NCI-H1105 treated with DMSO at 0.1 percent for 48 hours (cell line): Measurements from ENCODE around the gene NOL12.
"Not testable (repeated sequence)": the region's sequence is repeated elsewhere in the genome, so short reads cannot be mapped to it uniquely, and the experiment has no call there.

Experiments
- DNase-seq: peaks from one replicate; lab custom pipeline; 2025; lab: John Stamatoyannopoulos, UW

NOL12 gene, protein sequence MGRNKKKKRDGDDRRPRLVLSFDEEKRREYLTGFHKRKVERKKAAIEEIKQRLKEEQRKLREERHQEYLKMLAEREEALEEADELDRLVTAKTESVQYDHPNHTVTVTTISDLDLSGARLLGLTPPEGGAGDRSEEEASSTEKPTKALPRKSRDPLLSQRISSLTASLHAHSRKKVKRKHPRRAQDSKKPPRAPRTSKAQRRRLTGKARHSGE

GRCh38 chr22:37686002-37686982, at the start of gene NOL12:
Gene NOL12 (plus strand): TSS chr22:37686343. CDS start chr22:37686393, 50 bp downstream.
- peak; percentile 69 for DNase-seq

GRCh38 chr22:37636949-37637273, 49.2 kb upstream of the NOL12 start:
- DNase-seq: no peak

GRCh38 chr22:37638391-37639069, 47.6 kb upstream of the NOL12 start:
- no peak for DNase-seq

DNA sequence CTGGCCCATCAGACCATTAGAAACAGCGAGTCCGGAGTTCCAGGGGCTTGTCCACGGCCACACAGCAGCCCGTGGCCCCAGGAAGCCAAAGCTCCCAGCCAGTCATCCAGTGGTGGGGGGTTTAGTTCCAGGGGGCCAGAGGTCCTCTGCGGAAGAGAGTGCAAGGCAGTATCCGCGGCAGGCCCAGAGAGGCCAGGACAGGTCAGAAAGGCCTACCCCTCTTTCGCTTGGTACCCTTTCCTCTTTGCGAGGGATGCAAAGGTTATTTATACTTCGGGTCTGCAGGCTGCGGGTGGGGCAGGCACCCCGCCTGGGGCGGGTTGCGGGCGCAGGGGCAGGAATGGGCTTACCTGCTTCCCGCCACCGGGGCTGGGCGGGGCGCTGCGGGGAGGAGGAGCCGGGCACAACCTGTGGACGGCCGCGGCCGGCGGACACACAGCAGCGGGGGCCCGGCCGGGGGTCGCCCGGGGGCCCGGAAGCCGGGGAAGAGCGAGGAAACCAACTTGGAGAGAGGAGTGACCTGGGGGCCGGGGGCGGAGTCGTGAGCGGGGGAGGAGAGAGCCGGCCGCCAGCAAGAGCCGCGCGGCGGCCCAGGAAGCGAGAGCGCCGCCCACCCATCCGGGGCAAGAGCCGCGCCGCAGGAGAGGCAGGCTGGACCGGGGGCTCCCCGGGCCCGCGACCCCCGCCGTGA, 46.9 kb upstream of the NOL12 start, which contains the start of gene SH3BP1:
Gene SH3BP1 (plus strand): TSS at position 600 of the 691 bp plus-strand sequence. CDS start 119 bp downstream, outside the sequence.
- peak; percentile 18 for DNase-seq

DNA sequence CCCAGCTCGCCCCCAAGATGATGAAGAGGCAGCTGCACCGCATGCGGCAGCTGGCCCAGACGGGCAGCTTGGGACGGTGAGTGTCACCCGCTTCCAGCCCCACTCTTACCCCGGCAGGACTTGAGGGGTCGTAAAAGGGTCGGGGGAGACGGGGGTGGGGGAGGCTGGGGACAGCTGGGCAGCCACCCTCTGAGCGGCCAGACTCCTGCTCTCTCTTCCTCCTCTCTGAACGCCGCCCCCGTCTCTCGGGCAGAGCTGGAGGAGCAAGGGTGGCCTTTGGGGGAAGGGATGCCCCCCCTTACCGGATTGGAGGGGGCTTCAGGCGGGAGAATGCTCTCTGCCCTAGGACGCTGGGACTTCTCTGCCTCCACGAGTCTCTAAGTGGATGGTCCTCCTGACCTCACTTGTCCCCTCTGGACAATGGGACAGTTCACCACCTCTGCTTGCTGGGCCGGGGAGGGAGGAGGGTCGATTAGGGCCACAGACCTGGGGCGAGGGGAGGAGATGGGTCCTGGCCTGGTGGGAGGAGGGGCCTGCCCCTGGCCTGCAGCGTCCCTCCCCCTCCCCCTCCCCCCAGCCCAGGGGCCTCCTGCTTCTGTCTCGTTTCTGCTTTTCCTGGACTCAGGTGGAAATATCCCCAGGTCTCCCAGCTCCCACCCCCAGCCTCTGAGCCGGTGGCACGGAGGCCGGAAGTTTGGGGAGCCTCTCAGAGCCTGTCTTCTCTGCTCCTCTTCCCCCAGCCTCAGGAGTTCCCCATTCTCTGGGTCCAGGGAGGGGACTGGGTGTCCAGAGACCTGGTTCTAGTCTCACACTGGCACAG, 46.2 kb upstream of the NOL12 start:
- DNase-seq: no peak

DNA sequence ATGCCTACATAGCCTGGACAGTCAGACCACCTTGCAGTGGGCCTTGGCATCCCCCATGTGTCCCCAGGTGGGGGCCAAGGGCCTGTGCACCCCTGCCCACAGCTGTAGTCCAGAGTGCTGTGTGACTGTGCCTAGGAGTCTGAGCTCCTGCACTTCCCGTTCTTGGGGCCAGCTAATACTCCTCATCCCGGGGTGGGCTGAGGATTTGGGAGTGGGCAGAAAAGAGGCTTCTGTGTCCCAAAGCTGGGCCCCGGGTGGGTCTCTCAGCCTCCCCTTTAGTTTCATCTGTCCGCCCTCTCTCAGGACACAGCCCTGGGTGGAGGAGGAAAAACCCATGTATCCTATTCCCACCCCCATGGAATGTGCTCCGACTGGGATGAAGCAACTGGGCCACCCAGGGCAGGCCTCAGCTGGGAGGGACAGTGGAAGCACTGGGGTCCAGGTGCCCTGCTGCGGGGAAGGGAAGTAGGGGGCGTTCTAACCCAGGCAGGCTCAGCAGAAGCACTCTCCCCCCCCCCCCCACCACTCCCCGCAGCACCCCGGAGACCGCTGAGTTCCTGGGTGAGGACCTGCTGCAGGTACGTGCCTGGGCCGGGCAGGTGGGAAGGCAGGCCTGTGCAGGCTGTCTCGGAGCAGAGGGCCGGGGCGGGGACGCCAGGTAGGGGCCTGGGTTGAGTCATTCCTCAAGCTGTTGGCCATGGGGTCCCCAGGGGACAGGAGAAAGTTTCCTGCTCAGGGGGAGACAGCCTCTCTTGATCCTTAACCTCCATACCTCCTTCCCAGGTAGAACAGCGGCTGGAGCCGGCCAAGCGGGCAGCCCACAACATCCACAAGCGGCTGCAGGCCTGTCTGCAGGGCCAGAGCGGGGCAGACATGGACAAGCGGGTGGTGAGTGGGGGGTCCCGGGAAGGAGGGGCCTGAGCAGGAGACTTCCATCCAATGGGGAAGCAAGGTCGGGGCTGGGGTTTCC, 45.3 kb upstream of the NOL12 start:
- DNase-seq: no peak

DNA sequence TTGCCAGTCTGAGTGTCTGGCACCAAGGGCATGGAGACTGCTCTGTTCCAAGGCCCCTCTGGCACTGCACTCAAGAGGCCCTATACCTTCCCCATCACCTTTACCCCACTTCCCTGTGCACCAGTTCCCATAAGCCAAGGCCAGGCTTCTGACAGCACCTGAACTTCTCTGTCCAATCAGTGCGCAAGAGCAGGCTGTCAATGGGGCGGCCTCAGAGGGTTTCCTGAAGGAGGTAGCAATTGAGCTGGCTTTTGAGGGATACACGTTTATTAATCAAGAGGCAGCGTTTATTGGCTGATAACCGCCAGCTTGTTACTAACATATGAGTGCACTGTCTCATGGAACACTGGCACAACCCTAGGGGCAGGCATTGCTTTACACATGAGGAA, 44.6 kb upstream of the NOL12 start:
- DNase-seq: no peak

- DNase-seq: peak; percentile 44
Observed at GRCh38 chr22:37643225-37643847, 42.8 kb upstream of the NOL12 start.

DNA sequence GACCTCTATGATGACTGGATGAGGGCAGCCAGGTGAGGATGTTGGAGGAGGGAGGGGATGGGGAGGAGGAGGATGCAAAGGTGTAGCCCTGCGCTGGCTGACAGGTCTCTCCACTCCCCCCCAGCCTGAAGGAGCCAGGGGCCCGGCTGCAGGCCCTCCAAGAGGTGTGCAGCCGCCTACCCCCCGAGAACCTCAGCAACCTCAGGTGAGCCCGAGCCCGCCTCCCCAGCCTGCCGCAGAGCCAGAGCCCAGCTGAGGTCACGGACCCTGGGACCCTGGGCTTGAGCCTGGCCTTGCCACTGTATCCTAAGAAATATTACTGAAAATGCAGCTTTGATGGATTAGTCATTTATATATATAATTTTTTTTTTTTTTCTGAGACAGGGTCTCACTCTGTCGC, 38.8 kb upstream of the NOL12 start:
- DNase-seq: no peak

- no peak for DNase-seq
Observed at GRCh38 chr22:37647928-37648327, 38.2 kb upstream of the NOL12 start.

DNA sequence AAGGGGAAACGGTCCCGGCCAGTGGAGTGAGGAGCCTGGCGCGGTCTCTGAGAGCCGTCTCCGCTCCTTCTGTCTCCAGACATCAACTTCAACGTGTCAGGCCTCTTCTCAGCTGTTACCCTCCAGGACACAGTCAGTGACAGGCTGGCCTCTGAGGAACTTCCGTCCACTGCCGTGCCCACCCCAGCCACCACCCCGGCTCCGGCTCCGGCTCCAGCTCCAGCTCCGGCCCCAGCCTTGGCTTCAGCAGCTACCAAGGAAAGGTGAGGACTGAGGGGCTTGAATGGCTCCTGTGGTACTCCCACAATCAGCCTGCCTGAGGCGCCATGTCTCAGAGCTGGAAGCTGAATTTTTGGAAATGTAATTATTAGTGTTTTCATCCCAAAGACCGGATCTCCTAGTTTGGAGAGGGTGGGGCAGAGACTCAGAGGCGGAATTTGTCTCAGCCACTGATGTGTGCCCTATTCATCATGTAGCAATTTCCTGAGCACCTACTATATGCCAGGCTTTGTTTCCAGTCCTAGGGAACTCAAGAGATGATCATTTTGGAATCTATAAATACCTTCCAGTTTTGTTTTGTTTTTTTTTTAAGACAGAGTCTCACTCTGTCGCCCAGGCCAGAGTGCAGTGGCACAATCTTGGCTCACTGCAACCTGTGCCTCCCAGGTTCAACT, 35.5 kb upstream of the NOL12 start:
- no peak for DNase-seq

- DNase-seq: no peak
Observed at GRCh38 chr22:37654563-37655251, 31.4 kb upstream of the NOL12 start.

- DNase-seq: no peak
Observed at GRCh38 chr22:37655252-37655563, 30.9 kb upstream of the NOL12 start.

- DNase-seq: not testable (repeated sequence)
Observed at GRCh38 chr22:37656583-37656982, 29.6 kb upstream of the NOL12 start.

DNA sequence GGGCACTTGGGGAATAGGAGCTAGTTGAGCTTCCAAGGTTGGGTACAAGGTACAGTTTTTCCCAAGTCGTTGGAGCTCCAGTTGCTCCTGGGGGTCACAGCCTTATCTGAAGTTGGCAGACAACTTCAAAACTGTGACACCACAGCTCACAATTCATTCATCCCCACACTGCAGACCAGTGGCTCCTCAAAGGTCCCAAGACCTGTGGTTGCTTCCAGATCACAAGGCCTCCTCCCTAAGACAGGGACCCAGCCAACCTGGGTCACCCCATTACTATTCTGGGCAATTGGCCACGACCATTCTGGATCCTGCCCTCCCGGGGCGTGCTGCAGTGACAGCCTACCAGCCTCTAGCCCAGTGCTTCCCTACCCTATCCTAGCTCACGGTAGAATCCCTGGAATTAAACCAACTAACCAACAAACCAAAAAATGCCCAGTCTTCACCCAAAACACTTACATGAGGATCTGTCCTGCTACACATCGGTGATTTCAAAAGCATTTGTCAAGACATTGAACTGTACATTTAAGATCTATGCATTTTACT, 28.5 kb upstream of the NOL12 start:
- DNase-seq: no peak

DNA sequence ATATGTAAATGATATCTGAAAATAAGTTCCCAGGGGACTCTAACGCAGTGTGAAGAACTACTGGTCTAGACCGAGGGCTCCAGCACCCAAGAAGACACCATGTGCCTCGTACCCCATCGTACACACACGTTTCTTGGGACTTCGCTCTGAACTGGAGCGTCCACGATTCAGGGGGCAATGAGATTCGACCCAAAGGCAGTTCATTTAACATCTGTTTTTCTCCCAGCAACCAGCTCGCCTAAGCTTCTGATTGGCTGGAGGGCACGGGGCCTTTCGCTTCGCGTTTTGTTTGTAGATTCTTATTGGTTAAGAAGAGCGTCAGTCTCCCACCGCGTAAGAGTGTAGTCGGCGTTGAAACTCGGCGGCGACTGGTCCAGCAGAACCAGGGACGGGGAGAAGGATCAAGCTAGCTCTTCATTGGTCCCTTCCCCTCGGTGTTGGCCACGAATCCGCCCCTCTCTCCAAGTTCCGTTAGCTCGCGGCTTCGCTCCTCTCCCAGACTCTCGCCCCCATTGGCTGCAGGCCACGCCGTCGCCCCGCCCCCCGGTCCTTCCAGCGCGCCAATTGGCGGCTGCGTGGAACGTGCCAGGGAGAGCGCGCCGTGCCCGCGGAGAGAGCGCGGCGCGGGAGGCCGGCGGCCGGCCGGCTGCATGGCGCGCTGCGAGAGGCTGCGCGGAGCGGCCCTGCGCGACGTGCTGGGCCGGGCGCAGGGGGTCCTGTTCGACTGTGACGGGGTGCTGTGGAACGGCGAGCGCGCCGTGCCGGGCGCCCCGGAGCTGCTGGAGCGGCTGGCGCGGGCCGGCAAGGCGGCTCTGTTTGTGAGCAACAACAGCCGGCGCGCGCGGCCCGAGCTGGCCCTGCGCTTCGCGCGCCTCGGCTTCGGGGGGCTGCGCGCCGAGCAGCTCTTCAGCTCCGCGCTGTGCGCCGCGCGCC, 27.7 kb upstream of the NOL12 start, which contains the start of gene PDXP:
Gene PDXP (plus strand): TSS at position 591 of the 933 bp plus-strand sequence. CDS start 60 bp downstream, at position 651.
- peak; percentile 99 for DNase-seq
